ENCODE measurements around the gene SLC6A11.

DNA sequence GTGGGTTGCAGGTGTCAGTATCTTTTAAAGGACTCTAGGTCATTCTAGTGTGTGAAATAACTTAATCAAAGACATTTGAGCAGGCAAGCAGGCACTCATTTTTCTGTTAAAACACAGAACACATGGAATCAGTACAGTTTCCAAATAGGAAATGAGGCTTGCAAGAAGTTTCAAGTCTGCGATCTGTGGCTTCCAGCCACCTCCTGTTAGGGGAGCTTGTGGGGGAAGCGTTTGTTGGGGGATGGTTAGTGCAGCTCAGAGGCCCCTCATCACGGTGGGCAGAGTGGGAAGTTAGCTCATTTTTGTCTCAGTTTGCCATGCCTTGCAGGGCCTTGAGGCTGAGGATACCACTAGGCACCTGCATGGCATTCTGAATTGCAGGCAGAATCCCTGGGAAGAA is 59.9 kb downstream of the SLC6A11 start:
- TF ChIP-seq, protein P1, sequence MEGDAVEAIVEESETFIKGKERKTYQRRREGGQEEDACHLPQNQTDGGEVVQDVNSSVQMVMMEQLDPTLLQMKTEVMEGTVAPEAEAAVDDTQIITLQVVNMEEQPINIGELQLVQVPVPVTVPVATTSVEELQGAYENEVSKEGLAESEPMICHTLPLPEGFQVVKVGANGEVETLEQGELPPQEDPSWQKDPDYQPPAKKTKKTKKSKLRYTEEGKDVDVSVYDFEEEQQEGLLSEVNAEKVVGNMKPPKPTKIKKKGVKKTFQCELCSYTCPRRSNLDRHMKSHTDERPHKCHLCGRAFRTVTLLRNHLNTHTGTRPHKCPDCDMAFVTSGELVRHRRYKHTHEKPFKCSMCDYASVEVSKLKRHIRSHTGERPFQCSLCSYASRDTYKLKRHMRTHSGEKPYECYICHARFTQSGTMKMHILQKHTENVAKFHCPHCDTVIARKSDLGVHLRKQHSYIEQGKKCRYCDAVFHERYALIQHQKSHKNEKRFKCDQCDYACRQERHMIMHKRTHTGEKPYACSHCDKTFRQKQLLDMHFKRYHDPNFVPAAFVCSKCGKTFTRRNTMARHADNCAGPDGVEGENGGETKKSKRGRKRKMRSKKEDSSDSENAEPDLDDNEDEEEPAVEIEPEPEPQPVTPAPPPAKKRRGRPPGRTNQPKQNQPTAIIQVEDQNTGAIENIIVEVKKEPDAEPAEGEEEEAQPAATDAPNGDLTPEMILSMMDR (IDR thresholded peaks at IDR 0.05; ENCODE audit: low read length), result no peak
- TF ChIP-seq EZH2 (IDR thresholded peaks at IDR 0.05; ENCODE audit: borderline replicate concordance, low read length), result no peak
